H1 (cell line): ENCODE measurements around the gene RENBP.

ENCODE experiments used
- ASH2L ChIP-seq: fragments of 200-600, 300-600 bp; sonication (generic); IDR thresholded peaks from one replicate; pipeline ENCODE4 v1.7.1; 2017; ENCODE audit warnings: low read length
- BRCA1 ChIP-seq: IDR thresholded peaks from 2 replicates; pipeline ENCODE4 v1.6.1; 2012; ENCODE audit warnings: low read depth, low read length, improper control_type of control experiment
- PHF8 ChIP-seq: fragments of 200-600 bp; sonication (generic); conservative IDR thresholded peaks from 2 replicates; pipeline ENCODE4 v1.7.1; 2012; ENCODE audit warnings: low read depth, mild to moderate bottlenecking, inconsistent platforms, low read length, moderate library complexity
- RXRA ChIP-seq: IDR thresholded peaks from 2 replicates; pipeline ENCODE4 v1.6.1; 2011; ENCODE audit warnings: low read depth, mild to moderate bottlenecking, low read length, moderate library complexity; ENCODE audit not compliant: insufficient read depth
- TF ChIP-seq, protein P1 (sequence below), 3 experiments: IDR thresholded peaks; 1 replicate in 2 of 3; 2 replicates in 1 of 3; pipeline versions ENCODE4 v1.5.1 to v1.6.1; 2011; ENCODE audit warnings: low read length in 3 of 3, mild to moderate bottlenecking in 3 of 3, inconsistent platforms in 2 of 3, low read depth in 1 of 3, moderate library complexity in 1 of 3; ENCODE audit not compliant: insufficient read depth in 1 of 3; ENCODE audit errors: control extremely low read depth in 1 of 3

- TF ChIP-seq, protein P1, sequence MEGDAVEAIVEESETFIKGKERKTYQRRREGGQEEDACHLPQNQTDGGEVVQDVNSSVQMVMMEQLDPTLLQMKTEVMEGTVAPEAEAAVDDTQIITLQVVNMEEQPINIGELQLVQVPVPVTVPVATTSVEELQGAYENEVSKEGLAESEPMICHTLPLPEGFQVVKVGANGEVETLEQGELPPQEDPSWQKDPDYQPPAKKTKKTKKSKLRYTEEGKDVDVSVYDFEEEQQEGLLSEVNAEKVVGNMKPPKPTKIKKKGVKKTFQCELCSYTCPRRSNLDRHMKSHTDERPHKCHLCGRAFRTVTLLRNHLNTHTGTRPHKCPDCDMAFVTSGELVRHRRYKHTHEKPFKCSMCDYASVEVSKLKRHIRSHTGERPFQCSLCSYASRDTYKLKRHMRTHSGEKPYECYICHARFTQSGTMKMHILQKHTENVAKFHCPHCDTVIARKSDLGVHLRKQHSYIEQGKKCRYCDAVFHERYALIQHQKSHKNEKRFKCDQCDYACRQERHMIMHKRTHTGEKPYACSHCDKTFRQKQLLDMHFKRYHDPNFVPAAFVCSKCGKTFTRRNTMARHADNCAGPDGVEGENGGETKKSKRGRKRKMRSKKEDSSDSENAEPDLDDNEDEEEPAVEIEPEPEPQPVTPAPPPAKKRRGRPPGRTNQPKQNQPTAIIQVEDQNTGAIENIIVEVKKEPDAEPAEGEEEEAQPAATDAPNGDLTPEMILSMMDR (IDR thresholded peaks at IDR 0.05; ENCODE audit: control extremely low read depth in 1 of 3, insufficient read depth in 1 of 3, low read depth in 1 of 3, low read length in 3 of 3): no peak
- TF ChIP-seq RXRA (no peak), PHF8 (no peak), BRCA1 (no peak), ASH2L (no peak)
Observed at GRCh38 chrX:153974003-153974725, 29.7 kb upstream of the RENBP start.
